HEK293 (cell line): ENCODE results near the gene KCTD2.
"Not testable (repeated sequence)": the region's sequence is repeated elsewhere in the genome, so short reads cannot be mapped to it uniquely, and the experiment has no call there.

Experiments
- CTCF ChIA-PET: fragments of 350-600 bp; formaldehyde crosslinking; extraction: SDS; loops from one replicate; lab custom pipeline; 2021; ENCODE audit warnings: antibody characterized with exemption; lab: Yijun Ruan, JAX
- POLR2A ChIA-PET: fragments of 300-600 bp; formaldehyde crosslinking; extraction: SDS; loops from one replicate; lab custom pipeline; 2020; ENCODE audit warnings: antibody characterized with exemption, inconsistent platforms; lab: Yijun Ruan, JAX
- H3K27ac ChIP-seq: fragments of 200-500 bp; sonication (Bioruptor generic); 2 replicates; pipeline ENCODE4 v1.5.1; 2014; ENCODE audit warnings: low read depth, low read length, control low read depth, inconsistent platforms; ENCODE audit errors: extremely low read depth
- H3K36me3 ChIP-seq, 2 experiments: fragments of 200-500 bp in 1 of 2; sonication (Bioruptor generic) in 1 of 2; 1 replicate in 1 of 2; 2 replicates in 1 of 2; pipeline ENCODE4 v1.5.1; 2014 to 2017; ENCODE audit warnings: inconsistent platforms in 2 of 2, low read length in 2 of 2; ENCODE audit not compliant: control insufficient read depth in 2 of 2, insufficient read depth in 1 of 2
- H3K4me1 ChIP-seq: fragments of 200-500 bp; sonication (Bioruptor generic); 2 replicates; pipeline ENCODE4 v1.5.1; 2014; ENCODE audit warnings: mild to moderate bottlenecking, low read length, inconsistent platforms; ENCODE audit not compliant: control insufficient read depth, insufficient read depth
- H3K4me3 ChIP-seq: 2 replicates; pipeline ENCODE4 v1.5.1; 2011; ENCODE audit warnings: low read depth, mild to moderate bottlenecking, control low read depth, low read length, moderate library complexity
- H3K9me3 ChIP-seq: fragments of 200-500 bp; sonication (Bioruptor generic); 2 replicates; pipeline ENCODE4 v1.5.1; 2014; ENCODE audit warnings: low read depth, low read length, inconsistent platforms; ENCODE audit not compliant: control insufficient read depth, insufficient read depth
- CTCF ChIP-seq: fragments of 450-650 bp; formaldehyde crosslinking; IDR thresholded peaks from 2 replicates; pipeline ENCODE4 v1.5.1; 2016; ENCODE audit warnings: missing biosample characterization, missing genetic modification characterization
- HOXA7 ChIP-seq: sonication (generic); formaldehyde crosslinking; IDR thresholded peaks from 2 replicates; pipeline ENCODE4 v1.8.1; 2022; ENCODE audit warnings: missing genetic modification reagents, borderline replicate concordance
- REPIN1 ChIP-seq: fragments of 450-650 bp; formaldehyde crosslinking; IDR thresholded peaks from 2 replicates; pipeline ENCODE4 v1.5.1; 2017; ENCODE audit warnings: missing biosample characterization, missing genetic modification characterization, low read depth
- SP2 ChIP-seq: fragments of 450-650 bp; formaldehyde crosslinking; IDR thresholded peaks from 2 replicates; pipeline ENCODE4 v1.5.1; 2016; ENCODE audit warnings: missing biosample characterization, missing genetic modification characterization
- ZNF140 ChIP-seq: fragments of 450-650 bp; formaldehyde crosslinking; IDR thresholded peaks from 2 replicates; pipeline ENCODE4 v1.5.1; 2016; ENCODE audit warnings: missing biosample characterization, missing genetic modification characterization
- ZNF214 ChIP-seq: fragments of 450-650 bp; formaldehyde crosslinking; IDR thresholded peaks from 2 replicates; pipeline ENCODE4 v1.5.1; 2017; ENCODE audit warnings: missing biosample characterization, mild to moderate bottlenecking, missing genetic modification characterization, borderline replicate concordance
- ZNF23 ChIP-seq: fragments of 450-650 bp; formaldehyde crosslinking; IDR thresholded peaks from 2 replicates; pipeline ENCODE4 v1.5.1; 2016; ENCODE audit warnings: missing biosample characterization, missing genetic modification characterization, borderline replicate concordance
- ZNF280C ChIP-seq: fragments of 450-650 bp; formaldehyde crosslinking; IDR thresholded peaks from 2 replicates; pipeline ENCODE4 v1.5.1; 2016; ENCODE audit warnings: missing biosample characterization, missing genetic modification characterization
- ZNF324 ChIP-seq: fragments of 450-650 bp; formaldehyde crosslinking; IDR thresholded peaks from 2 replicates; pipeline ENCODE4 v1.5.1; 2016; ENCODE audit warnings: missing biosample characterization, missing genetic modification characterization
- ZNF48 ChIP-seq: fragments of 450-650 bp; formaldehyde crosslinking; IDR thresholded peaks from 2 replicates; pipeline ENCODE4 v1.5.1; 2016; ENCODE audit warnings: missing biosample characterization, missing genetic modification characterization
- ZNF548 ChIP-seq: fragments of 450-650 bp; formaldehyde crosslinking; IDR thresholded peaks from 2 replicates; pipeline ENCODE4 v1.5.1; 2016; ENCODE audit warnings: missing biosample characterization, missing genetic modification characterization
- ZNF560 ChIP-seq: fragments of 450-650 bp; formaldehyde crosslinking; IDR thresholded peaks from 2 replicates; pipeline ENCODE4 v1.5.1; 2017; ENCODE audit warnings: missing biosample characterization, missing genetic modification characterization, borderline replicate concordance
- ZNF571 ChIP-seq: fragments of 450-650 bp; formaldehyde crosslinking; IDR thresholded peaks from 2 replicates; pipeline ENCODE4 v1.5.0; 2017; ENCODE audit warnings: missing biosample characterization, missing genetic modification characterization
- ZNF580 ChIP-seq: fragments of 450-650 bp; formaldehyde crosslinking; IDR thresholded peaks from 2 replicates; pipeline ENCODE4 v1.5.1; 2016; ENCODE audit warnings: missing biosample characterization, missing genetic modification characterization
- ZNF626 ChIP-seq: fragments of 450-650 bp; sonication (Bioruptor Pico); formaldehyde crosslinking; IDR thresholded peaks from 2 replicates; pipeline ENCODE4 v1.5.1; 2018; ENCODE audit warnings: missing biosample characterization, missing genetic modification characterization, inconsistent platforms
- ZNF670 ChIP-seq: fragments of 450-650 bp; formaldehyde crosslinking; IDR thresholded peaks from 2 replicates; pipeline ENCODE4 v1.5.1; 2016; ENCODE audit warnings: missing biosample characterization, missing genetic modification characterization, low read depth
- ZNF704 ChIP-seq: fragments of 450-650 bp; formaldehyde crosslinking; IDR thresholded peaks from 2 replicates; pipeline ENCODE4 v1.5.1; 2016; ENCODE audit warnings: missing biosample characterization, missing genetic modification characterization
- ZNF830 ChIP-seq: fragments of 450-650 bp; IDR thresholded peaks from 2 replicates; pipeline ENCODE4 v1.5.0; 2018; ENCODE audit warnings: missing biosample characterization, missing genetic modification characterization, low read depth, mild to moderate bottlenecking, moderate library complexity
- ZNF837 ChIP-seq: fragments of 450-650 bp; formaldehyde crosslinking; IDR thresholded peaks from 2 replicates; pipeline ENCODE4 v1.5.1; 2016; ENCODE audit warnings: missing biosample characterization, missing genetic modification characterization
- ZSCAN16 ChIP-seq: fragments of 450-650 bp; formaldehyde crosslinking; IDR thresholded peaks from 2 replicates; pipeline ENCODE4 v1.5.1; 2016; ENCODE audit warnings: missing biosample characterization, missing genetic modification characterization

KCTD2 gene

GRCh38 chr17:75020331-75021110 is 26.5 kb upstream of the KCTD2 start:
- H3K36me3 ChIP-seq: peaks cover 32 to 67% of the 10 kb centered on the region in 2 experiments
- no peak overlapping the region for H3K4me3 ChIP-seq
- TF ChIP-seq ZNF580 (no peak), ZNF140 (tag by site-specific recombination) (no peak), ZNF560 (no peak), REPIN1 (tag by site-specific recombination) (no peak), ZNF324 (tag by site-specific recombination) (no peak), ZNF48 (no peak), ZNF704 (tag by site-specific recombination) (no peak), CTCF (no peak), HOXA7 (CRISPR knock-in tag) (no peak), ZNF837 (tag by site-specific recombination) (no peak), ZNF670 (tag by site-specific recombination) (no peak), ZNF548 (no peak), ZSCAN16 (no peak), ZNF214 (tag by site-specific recombination) (no peak), ZNF23 (tag by site-specific recombination) (no peak), ZNF571 (tag by site-specific recombination) (no peak), ZNF830 (tag by site-specific recombination) (no peak), ZNF626 (tag by site-specific recombination) (no peak)
- no peak overlapping the region for H3K27ac ChIP-seq
- ChIA-PET CTCF (interaction anchor here (0.6 kb wide), 1 partner anchor 10 kb away, joined by 3 read pairs; no protein-coding TSS in a partner anchor), POLR2A (interaction anchor here (1.2 kb wide), 1 partner anchor 38 kb away, joined by 3 read pairs; no protein-coding TSS in a partner anchor)
- no peaks in the 10 kb centered on the region for H3K9me3 ChIP-seq
- no peaks in the 10 kb centered on the region for H3K4me1 ChIP-seq

- no peaks in the 10 kb centered on the region for H3K4me1 ChIP-seq
- CTCF ChIA-PET: interaction anchor here (1.1 to 2.1 kb wide), 6 partner anchors 7 to 66 kb away, joined by 5 to 11 read pairs (median 6); partner anchors contain the start of genes HID1 and MRPL58
- H3K9me3 ChIP-seq: no peaks in the 10 kb centered on the region
- no peak for TF ChIP-seq ZNF280C (tag by site-specific recombination)
- peak; percentile 31 for TF ChIP-seq SP2 (tag by site-specific recombination)
- TF ChIP-seq, all 188 proteins: peak for 1
- Histone ChIP-seq H3K36me3 (peaks cover 15 to 37% of the 10 kb centered on the region in 2 experiments), H3K4me3 (no peak overlapping the region), H3K27ac (no peak overlapping the region)
- POLR2A ChIA-PET: interaction anchor here (0.6 to 3.2 kb wide), 6 partner anchors 11 to 244 kb away, joined by 3 to 19 read pairs (median 4); partner anchors contain the start of genes HID1 and MRPL58
These were observed 22.2 kb upstream of the KCTD2 start for GRCh38 chr17:75024686-75025397.

GRCh38 chr17:75025398-75025734 is 21.7 kb upstream of the KCTD2 start:
- H3K4me3 ChIP-seq, H3K27ac ChIP-seq, H3K4me1 ChIP-seq, H3K9me3 ChIP-seq: not testable (repeated sequence)
- peaks cover 15 to 32% of the 10 kb centered on the region in 2 experiments for H3K36me3 ChIP-seq
- CTCF ChIA-PET: interaction anchor here (1.1 to 2.1 kb wide), 3 partner anchors 14 to 63 kb away, joined by 5 to 11 read pairs (median 6); partner anchors contain the start of gene HID1
- POLR2A ChIA-PET: interaction anchor here (1.2 to 3.2 kb wide), 2 partner anchors 13 to 53 kb away, joined by 3 to 19 read pairs; partner anchors contain the start of genes HID1 and MRPL58

- H3K27ac ChIP-seq, POLR2A ChIA-PET, H3K9me3 ChIP-seq, H3K4me3 ChIP-seq, H3K4me1 ChIP-seq: not testable (repeated sequence)
- H3K36me3 ChIP-seq: peaks cover 2 to 19% of the 10 kb centered on the region in 2 experiments; a peak in 2 of 3 replicates
- CTCF ChIA-PET: interaction anchor here (1.7 kb wide), 1 partner anchor 16 kb away, joined by 6 read pairs; no protein-coding TSS in a partner anchor
These were observed 20.4 kb upstream of the KCTD2 start for GRCh38 chr17:75026650-75027049.
